ENCODE data around the gene SERAC1. TPM values are rescaled to one million over a fixed set of nuclear protein-coding genes. Genes with fewer than 3 reads are reported as not detected.

The SERAC1 gene
- total RNA-seq, 4 donors from 2014 or later: 5.2 to 14.9 (median 10.1) TPM

- WGBS, 2 donors: 67 to 70% methylated on average over 1 of the region's 1 CpG
- Histone ChIP-seq H3K9me3 (no peaks in the 10 kb centered on the region), H3K4me1 (no peaks in the 10 kb centered on the region), H3K27me3 (no peaks in the 10 kb centered on the region), H3K4me3 (no peak overlapping the region), H3K27ac (no peak overlapping the region), H3K36me3 (peaks cover 0 to 68% (median 3%) of the 10 kb centered on the region in 3 donors)
- no peak for DNase-seq
- intact Hi-C loops (cut with DNase I): no loop called here
- no peak for TF ChIP-seq POLR2A (IDR thresholded peaks at IDR 0.05)
- TF ChIP-seq, protein P1, sequence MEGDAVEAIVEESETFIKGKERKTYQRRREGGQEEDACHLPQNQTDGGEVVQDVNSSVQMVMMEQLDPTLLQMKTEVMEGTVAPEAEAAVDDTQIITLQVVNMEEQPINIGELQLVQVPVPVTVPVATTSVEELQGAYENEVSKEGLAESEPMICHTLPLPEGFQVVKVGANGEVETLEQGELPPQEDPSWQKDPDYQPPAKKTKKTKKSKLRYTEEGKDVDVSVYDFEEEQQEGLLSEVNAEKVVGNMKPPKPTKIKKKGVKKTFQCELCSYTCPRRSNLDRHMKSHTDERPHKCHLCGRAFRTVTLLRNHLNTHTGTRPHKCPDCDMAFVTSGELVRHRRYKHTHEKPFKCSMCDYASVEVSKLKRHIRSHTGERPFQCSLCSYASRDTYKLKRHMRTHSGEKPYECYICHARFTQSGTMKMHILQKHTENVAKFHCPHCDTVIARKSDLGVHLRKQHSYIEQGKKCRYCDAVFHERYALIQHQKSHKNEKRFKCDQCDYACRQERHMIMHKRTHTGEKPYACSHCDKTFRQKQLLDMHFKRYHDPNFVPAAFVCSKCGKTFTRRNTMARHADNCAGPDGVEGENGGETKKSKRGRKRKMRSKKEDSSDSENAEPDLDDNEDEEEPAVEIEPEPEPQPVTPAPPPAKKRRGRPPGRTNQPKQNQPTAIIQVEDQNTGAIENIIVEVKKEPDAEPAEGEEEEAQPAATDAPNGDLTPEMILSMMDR (IDR thresholded peaks at IDR 0.05): peak in 1 of 6 experiments; percentile 12
Measured at GRCh38 chr6:158143700-158144099, 24.4 kb downstream of the SERAC1 start.

- Histone ChIP-seq H3K4me1 (no peaks in the 10 kb centered on the region), H3K9me3 (no peaks in the 10 kb centered on the region), H3K27me3 (no peaks in the 10 kb centered on the region), H3K4me3 (no peak overlapping the region), H3K36me3 (peaks cover 0 to 72% (median 3%) of the 10 kb centered on the region in 3 donors), H3K27ac (peak overlapping the region in 1 of 4 donors; percentile 14)
- no peak for DNase-seq
- TF ChIP-seq, protein P1 (IDR thresholded peaks at IDR 0.05): no peak
- no peak for TF ChIP-seq POLR2A (IDR thresholded peaks at IDR 0.05)
- intact Hi-C loops (cut with DNase I): no loop called here
Measured at GRCh38 chr6:158142789-158143188, 25.3 kb downstream of the SERAC1 start.

DNA sequence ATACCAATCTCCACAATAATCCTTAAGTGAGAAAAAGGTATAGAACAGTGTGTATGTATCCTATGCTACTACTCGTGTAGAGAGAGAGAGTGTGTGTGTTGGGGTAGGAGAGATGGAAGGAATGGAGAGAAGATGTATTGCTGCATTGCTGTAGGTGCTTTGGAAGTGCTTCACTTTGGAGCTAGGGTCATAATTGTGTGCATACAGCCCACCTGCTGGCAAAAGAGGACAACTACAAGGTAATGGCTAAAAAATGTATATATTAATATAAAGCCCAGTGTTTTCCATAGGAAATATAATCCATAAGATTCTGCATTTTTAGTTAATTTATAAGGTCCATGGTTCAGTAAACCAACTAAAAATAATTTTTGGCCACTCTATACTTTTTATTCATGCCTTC is 36.1 kb downstream of the SERAC1 start:
- Histone ChIP-seq H3K27me3 (no peaks in the 10 kb centered on the region), H3K36me3 (peaks cover 0 to 29% (median 0%) of the 10 kb centered on the region in 3 donors), H3K4me3 (no peak overlapping the region), H3K9me3 (no peaks in the 10 kb centered on the region), H3K27ac (no peak overlapping the region), H3K4me1 (no peaks in the 10 kb centered on the region)
- no peak for DNase-seq
- intact Hi-C loops (cut with DNase I): no loop called here
- 33 to 36% methylated on average over 1 of the region's 1 CpG for WGBS, 2 donors
- no peak for TF ChIP-seq POLR2A (IDR thresholded peaks at IDR 0.05)
- TF ChIP-seq, protein P1 (IDR thresholded peaks at IDR 0.05): peak in 2 of 6 experiments; percentile 33 to 42

DNA sequence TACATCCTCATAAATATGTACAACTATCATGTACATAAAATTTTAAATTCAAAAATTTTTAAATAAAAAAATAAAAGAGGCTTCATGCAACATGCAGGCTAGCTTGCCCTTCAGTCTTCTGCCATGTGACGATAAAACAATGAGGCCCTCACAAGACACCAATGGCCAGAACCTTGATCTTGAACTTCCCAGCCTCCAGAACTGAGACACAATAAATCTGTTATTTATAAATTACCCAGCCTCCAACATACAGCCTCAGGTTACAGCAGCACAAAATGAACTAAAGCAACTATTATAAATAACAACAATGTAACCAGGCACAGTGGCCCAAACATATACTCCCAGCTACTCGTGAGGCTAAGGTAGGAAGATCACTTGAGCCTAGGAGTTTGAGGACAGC is 42.8 kb downstream of the SERAC1 start:
- no peak for DNase-seq

DNA sequence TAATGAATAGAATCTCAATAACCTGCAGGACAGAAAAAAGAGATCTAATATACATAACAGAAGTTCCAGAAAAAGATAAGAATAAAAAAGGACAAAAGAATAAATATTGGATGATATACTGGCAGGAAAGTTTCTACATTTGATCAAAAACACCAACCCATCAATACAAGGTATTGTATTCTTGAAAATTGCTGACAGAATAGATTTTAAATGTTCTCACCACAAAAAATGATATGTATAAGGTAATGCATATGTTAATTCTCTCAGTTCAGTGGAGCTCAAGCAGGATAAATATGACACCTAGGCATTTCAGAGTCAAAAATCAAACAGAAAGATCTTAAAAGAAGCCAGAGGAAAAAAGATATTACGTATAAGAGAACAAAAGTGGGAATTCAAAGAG is 43.8 kb downstream of the SERAC1 start:
- no peaks in the 10 kb centered on the region for H3K4me1 ChIP-seq
- no peak overlapping the region for H3K27ac ChIP-seq
- WGBS, 2 donors: 83 to 88% methylated on average over 1 of the region's 1 CpG
- TF ChIP-seq POLR2A (IDR thresholded peaks at IDR 0.05): no peak
- no peaks in the 10 kb centered on the region for H3K9me3 ChIP-seq
- H3K36me3 ChIP-seq: peaks cover 0 to 48% (median 0%) of the 10 kb centered on the region in 3 donors
- no peaks in the 10 kb centered on the region for H3K27me3 ChIP-seq
- no peak overlapping the region for H3K4me3 ChIP-seq
- intact Hi-C loops (cut with DNase I): no loop called here
- DNase-seq: no peak

More for the DNA sequence above, 42.8 kb downstream of the SERAC1 start:
- peaks cover 0 to 49% (median 0%) of the 10 kb centered on the region in 3 donors for H3K36me3 ChIP-seq
- no peaks in the 10 kb centered on the region for H3K9me3 ChIP-seq
- WGBS, 2 donors: 96 to 98% methylated on average over 2 of the region's 2 CpGs
- H3K27me3 ChIP-seq: no peaks in the 10 kb centered on the region
- no peak overlapping the region for H3K27ac ChIP-seq
- H3K4me1 ChIP-seq: no peaks in the 10 kb centered on the region
- TF ChIP-seq, protein P1 (IDR thresholded peaks at IDR 0.05): no peak
- no peak for TF ChIP-seq POLR2A (IDR thresholded peaks at IDR 0.05)
- intact Hi-C loops (cut with DNase I): no loop called here
- H3K4me3 ChIP-seq: no peak overlapping the region

DNA sequence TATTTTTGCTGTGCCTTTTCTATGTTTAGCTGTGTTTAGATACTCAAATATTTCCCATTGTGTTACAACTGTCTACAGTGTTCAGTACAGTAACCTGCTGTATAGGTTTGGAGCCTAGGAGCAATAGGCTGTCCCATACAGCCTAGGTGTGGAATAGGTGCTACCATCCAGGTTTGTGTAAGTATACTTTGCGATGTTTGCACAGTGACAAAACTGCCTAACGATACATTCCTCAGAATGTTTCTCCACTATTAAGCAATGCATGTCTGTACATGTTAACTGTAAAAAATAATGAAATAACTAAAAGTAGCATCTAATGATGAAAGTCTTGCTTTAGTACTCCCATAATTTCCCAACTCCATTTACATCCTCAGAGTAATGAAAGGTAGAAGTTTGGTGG is 46.0 kb downstream of the SERAC1 start:
- TF ChIP-seq, protein P1 (IDR thresholded peaks at IDR 0.05): no peak
- no peak for TF ChIP-seq POLR2A (IDR thresholded peaks at IDR 0.05)
- intact Hi-C loops (cut with DNase I): no loop called here
- no peak for DNase-seq
- Histone ChIP-seq H3K4me1 (no peaks in the 10 kb centered on the region), H3K9me3 (no peaks in the 10 kb centered on the region), H3K4me3 (no peak overlapping the region), H3K27ac (no peak overlapping the region), H3K36me3 (peaks cover 0 to 55% (median 0%) of the 10 kb centered on the region in 3 donors), H3K27me3 (no peaks in the 10 kb centered on the region)
- 41 to 72% methylated on average over 2 of the region's 2 CpGs for WGBS, 2 donors
